TTC549 (cell line): ENCODE measurements around the gene NLGN1.

Experiments
- FAIRE-seq: peaks from 2 replicates; lab custom pipeline; 2012; peaks lifted over from hg19 to GRCh38; lab: Jason Lieb, UNC

The NLGN1 gene

DNA sequence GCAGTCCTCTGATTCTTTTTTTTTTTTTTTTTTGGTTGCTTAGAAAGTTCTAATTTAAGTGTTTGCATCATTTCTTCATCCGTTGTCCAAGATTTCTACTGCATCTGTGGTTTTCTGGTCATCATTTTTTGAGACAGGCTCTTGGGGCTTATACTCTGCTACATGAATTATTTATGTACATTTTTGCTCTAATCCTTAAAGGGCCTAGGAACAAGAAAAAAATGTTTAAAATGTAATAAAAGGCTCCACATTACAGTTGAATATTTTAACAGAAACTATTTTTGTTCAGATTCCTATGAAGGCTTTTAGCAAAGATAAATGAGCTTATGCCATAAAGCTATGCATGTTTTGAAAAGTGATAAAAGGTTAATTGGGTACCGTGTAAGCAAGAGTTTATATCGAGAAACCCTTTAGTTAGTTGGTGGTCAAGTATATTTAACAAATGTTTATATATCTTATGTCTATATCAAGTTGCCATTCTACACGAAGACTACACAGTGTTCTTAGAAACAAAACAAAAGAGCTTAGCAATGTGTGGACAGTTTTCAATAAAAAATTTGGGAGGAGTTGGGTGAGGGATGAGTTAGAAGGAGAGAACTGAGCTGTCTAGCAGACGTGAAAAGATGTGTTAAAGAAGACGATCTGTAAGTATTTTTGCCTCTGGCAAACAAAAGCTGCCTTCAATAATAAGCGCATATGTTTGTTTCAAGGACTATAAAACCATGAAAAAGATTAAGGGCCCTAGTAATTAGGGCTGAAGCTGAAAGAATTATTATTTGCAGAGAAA, 898.0 kb downstream of the NLGN1 start:
- no peak for FAIRE-seq

DNA sequence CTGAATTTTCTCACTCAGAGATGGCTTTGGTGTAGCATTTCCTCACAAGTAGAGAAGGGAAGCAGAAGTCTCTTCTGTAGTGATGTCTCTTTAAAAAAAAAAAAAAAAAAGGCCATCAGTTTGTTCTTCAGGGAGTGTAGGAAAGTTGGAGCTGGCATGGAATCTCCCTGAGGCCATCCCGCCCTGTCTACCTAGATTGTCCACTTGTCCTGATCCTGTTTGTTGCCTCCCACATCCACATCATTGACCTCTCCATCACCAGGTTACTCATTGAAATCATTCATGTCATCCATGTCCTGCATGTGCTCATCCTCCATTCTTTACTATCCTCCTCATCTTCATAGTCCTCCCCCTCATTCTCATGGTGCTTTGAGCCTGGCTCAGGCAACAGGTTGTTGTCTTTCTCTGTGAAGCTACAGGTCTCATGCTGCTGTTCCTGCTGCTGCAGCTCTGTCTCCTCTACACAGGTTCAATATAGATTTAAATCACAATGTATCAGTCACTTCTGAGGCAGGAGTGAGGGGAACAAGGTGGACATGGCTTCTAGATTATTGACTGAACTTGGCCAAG, 905.3 kb downstream of the NLGN1 start:
- FAIRE-seq, result no peak

DNA sequence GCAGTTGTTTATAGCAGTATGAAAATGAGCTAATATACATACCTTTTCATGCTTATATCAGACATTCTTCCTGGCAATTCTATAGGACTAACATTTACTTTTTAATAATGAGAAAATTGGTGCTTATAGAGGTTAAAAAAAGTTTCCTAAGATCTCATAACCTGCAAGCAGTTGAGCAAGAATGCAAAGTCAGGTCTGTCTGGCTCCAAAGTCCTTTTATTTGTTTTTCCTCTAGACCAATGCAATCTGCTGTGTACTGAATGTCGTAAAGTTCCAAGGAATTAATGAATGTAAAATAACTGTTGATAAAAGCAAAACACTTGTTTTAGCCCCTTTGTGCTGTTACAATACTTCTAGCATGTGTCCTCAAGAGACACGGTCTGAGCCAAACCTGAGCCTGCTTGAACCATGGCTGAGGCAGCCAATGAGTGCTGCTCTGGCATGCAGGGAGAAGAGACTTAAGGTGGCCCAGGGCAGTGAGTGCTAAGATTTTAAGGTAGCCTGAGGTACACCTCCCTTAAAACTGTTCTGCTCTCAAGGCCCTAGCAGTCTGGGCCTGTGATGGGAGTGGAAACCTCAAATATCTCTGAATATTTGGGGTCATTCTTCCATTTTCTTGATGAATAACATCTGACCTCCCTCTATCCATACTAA, 906.5 kb downstream of the NLGN1 start:
- no peak for FAIRE-seq

DNA sequence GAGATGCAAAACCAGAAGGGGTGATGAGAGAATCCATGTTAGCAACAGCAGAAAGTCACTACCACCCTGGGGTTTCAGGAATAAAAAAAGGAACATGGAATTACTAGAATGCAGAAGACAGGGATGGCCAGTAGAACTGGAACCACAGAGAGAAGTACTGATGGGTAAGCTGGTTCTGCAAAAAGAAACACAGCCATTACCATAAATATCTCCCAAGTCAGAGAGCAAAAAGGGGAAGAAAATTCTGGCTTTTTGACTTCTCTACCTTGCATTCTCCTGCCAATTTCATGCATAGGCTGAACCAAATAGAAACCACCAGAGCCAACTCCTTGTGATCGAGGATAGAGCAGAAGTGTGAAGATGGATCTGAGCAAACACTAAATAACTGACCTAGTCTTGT, 911.2 kb downstream of the NLGN1 start:
- FAIRE-seq, result no peak

DNA sequence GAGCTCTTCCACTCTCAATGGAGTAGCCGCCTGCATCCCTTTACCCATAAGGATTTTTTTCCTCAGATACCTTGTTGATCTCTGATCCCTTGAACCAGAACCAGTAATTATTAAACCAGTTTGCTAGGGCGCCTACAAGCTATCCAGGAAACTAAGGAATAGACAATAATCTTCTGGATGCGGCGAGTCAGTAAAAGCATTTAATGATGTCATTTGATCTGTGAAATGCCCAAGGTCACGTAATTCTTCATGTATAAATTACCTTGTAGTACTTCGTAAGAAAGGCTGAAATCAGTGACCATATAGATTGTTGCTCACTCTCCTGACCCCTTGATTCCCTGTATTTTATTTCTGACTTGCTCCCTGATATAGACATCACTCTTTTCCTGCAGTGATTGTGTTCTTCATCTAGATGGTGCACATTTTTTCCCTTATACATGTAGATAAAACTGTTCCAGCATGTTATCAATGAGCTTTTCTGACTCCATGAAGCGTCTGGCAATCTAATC, 913.0 kb downstream of the NLGN1 start:
- FAIRE-seq, result no peak

DNA sequence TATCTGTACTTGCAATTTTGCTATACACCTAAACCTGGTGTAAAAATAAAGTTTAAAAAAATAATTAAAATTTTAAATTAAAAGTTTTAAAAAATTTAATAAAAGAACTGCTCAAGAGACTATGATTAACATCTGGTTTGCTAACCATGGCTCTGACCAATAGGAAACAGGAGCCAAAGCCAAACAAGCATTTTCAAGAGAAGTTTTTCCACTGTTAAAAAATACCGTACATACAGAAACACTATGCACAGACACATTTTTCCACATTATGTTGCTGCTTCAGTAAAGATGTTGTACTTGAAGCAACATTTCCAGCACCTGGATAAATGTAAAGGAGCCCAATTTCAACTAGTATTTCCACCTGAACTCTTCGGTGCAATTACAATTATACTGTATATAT, 917.7 kb downstream of the NLGN1 start:
- no peak for FAIRE-seq

DNA sequence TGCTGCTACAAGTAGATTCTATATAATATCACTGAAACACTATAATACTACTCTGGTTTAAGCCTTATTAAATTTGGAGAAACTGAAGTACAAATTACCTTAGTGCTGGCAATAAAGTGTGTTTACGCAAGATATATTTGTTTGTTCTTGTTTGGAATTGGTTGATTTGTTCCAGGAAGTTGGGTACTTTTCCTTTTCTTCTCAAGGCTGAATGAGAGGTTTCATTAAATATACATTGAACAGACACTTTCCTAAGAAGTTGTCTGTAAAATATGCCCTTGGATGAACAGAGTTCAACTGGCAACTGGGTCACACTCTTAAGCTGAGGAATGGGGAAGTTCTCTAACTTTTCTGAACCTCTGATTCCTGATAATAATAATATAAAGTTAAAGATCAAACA, 919.5 kb downstream of the NLGN1 start:
- no peak for FAIRE-seq

DNA sequence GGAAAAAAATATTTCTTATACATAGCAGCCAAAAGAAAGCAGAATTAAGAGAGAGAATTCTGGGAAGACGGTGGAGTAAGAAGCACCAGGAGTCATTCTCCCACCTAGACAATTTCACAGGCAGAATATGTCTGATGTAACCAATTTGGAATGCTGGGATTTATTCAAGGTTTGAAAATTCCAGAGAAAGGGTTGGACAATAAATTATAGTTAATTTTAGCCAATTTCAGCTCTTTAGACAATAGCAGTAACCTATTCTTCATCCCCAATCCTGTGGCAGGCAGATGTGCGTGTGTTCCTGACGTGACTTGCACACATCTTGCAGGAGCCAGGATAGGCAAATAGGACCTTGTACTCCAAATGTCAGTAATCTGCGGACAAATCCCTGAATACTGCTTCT, 920.6 kb downstream of the NLGN1 start:
- no peak for FAIRE-seq

DNA sequence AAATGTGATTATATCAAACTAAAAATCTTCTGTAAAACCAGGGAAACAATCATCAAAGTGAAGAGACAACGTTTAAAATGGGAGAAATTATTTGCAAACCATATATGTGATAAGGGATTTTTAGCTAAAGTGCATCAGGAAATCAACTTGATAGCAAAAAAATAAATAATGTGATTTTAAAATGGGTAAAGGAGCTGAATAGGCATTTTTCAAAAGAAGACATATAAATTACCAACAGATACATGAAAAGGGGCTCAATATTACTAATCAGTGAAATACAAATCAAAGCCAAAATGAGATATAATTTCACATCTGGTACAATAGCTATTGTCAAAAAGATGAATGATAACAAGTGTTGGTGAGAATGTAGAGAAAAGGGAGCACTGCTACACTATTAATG, 924.0 kb downstream of the NLGN1 start:
- FAIRE-seq, result no peak

DNA sequence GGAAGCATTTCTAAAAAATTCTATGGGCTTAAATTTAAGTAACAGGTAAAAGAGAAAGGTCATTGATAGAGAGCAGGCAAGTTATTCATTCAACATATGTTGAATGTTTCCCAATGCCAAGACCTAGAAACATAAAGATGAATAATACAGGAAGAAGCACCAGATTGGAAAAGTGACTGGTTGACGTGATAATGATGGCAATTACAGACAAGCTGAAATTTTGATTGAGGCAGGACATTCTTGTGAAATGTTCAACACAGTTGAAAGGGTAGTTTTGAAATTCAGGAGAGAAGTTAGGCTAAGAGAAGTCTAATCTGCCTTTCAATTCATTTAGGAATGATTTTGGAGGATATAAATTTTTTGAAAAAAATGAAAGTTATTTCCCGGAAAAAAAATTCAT, 925.2 kb downstream of the NLGN1 start:
- FAIRE-seq, result no peak

DNA sequence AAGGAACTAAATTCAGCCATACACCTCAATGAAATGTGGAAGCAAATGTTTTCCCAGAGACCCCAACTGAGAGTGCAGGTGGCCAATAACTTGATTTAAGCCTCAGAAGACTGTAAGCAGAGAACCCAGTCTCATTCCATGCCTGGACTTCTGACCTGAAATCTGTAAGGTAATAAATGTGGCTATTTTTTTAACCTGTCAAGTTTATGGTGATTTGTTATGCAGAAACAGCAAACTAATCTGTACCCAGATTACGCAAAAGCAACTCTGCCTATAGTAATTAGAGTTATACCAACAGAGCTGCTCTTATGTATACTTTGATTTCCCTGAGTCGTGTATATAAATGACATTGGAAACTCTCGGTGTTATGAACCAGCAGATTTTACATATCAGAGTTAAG, 927.6 kb downstream of the NLGN1 start:
- no peak for FAIRE-seq

DNA sequence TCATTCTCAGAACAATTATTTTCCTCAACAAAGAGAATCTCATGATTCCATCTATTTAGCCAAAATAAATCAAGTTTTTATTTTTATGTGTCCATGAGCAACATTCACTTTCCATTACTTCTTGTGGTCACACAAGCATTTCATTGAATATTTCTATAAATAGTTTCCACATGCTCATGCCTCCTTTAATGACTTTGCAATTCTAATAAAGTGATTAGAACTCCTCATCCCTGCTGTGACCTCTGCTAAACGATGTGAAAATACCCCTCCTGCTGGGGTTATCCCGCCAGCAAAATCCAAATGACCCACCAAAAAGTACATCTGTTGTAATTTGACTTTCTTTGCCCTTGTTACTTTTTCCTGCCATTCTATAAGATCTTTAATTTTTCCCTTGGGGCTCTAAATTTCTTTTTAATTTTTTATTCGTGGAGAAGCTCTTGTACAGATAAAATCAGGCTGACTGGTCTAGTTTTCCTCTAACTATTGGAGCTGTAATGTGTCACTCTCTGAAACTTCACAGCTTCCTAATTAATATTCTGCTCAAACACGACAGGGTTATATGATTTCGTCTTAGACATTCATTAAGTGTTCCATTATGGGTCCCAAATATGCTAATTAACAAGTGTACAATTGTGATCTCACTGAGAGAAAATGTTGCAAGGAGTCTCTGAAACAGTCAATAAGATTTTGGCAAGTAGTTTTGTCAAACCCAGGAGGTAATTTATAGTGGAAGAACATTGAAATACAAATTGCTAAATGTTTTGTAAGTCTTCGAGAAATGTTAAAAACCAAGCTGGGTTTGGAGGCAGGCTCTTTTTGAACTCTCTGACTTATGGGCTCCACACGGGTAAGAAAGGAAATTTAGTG, 928.5 kb downstream of the NLGN1 start:
- FAIRE-seq, result no peak

DNA sequence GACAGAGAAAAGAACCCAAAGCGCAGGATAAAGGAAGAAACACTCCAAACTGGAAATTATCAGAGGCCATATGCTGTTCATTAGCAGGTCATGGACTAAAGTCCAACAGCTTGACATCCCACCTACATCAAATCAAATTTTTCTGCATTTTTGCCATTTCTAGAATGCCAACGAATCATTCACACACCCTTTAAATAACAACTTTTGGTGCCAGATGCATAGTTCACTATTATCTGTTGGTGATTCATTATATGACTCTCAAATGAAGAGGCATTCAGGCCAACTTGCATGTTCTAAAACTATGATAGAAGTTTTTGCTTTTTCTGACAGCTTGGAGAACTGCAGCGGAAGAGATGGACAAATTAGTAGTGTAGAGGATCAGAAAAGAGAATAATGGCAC, 931.8 kb downstream of the NLGN1 start:
- no peak for FAIRE-seq

DNA sequence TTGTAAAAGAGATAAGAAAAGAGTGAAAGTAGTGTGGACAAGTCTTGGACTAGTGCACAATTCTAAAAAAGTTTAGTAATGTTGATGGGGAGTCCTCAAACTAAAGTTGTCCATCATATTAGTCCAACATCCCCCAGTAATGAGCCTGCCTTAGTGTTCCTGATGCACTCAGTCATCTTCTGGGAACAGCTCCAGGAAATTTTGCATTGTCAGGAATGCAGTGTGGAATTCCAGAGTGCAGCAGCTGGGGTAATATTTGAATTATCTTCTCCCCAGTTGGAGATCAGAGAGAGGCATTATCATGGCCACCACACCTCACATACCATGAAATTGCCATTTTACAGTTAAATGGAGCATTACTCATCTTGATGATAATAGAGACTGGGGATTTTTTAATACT, 932.8 kb downstream of the NLGN1 start:
- no peak for FAIRE-seq

DNA sequence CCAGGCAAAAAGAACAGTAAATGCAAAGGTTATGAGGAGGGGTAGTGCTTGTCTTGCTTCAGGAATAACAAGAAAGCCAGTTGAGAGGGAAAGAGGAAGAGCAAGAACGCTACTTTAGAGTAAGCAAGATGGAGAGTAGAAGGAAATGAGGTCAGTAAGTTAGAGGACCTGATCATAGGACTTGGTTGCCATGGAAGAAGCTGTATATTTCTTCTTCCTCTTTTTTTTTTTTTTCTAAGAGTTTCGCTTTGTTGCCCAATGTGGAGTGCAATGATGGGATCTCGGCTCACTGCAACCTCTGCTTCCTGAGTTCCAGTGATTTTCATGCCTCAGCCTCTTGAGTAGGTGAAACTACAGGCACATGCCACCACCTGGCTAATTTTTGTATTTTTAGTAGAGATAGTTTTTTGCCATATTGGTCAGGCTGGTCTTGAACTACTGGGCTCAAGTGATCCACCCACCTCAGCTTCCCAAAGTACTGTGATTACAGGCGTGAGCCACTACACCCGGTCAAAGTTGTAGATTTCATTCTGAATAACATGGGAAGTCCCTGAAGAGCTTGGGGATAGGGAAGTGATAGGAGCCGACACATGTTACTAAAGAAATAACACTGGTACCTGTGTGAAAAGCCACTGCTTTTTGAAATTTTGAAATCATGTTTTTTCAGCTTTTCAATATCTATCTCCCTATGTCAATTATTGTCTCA, 933.7 kb downstream of the NLGN1 start:
- no peak for FAIRE-seq

DNA sequence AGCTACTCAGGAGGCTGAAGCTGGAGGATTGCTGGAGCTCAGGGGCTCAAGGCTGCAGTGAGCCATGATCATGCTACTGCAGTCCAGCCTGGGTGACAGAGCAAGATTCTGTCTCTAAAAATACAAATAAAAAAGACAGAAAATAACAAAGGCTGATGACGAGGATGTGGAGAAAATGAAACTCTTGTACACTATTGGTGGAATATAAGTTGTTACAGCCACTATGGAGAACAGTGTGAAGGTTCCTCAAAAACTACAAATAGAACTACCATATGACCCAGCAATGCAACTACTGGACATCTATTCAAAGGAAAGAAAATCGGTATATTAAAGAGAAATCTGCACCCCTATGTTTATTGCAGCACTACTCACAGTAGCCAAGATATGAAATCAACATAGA, 934.8 kb downstream of the NLGN1 start:
- FAIRE-seq, result no peak

DNA sequence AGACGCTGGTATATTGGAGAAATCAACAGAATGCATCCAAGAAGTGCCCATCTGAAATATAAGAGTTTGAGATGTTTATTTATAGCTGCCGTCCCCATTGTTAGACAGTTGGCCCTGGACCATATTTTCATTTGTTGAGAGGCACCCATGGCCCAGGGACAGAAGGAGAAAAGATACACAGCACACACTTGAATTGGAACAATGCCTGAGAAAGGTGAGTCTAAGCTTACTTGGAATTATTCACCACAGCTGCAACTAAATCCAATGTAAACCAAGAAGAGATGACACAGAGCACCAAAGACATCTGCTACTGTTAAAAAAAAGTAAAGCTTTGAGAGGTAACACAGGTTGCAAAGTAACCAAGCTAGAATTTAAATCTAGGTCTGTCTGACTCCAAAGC, 936.1 kb downstream of the NLGN1 start:
- no peak for FAIRE-seq

DNA sequence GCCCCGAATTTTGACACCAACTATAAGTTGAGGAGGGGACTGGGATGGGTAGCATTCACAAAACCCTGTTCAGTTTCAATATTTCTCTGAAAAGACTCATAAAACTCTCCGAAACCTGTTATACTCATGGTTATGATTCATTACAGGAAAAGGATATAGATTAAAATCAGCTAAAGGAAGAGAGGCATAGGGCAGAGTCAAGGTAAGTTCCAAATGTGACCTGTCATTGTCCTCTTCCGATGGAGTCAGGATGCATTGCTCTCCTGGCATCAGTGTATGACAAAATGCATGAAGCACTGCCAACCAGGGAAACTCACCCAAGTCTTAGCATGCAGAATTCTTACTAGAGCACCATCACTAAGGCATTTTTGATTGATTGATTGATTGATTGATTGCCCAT, 936.6 kb downstream of the NLGN1 start:
- FAIRE-seq, result no peak

DNA sequence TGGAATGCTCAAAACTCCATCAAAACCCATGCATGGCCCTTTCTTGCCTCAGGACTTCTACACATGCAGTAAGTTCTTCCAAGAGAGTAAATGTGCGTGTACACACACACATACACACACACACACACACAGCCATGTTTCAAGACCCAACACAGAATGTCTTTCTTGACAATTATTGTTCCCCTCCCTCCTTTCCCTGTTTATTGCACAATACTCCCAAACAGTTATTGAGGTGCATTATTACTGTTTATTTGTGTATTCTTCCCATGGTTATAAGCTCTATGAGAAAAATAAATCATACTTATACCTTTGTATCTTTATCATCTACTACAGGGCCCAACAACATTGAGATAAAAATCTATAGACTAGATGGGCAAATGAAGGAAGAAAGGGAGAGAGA, 937.8 kb downstream of the NLGN1 start:
- FAIRE-seq, result no peak

DNA sequence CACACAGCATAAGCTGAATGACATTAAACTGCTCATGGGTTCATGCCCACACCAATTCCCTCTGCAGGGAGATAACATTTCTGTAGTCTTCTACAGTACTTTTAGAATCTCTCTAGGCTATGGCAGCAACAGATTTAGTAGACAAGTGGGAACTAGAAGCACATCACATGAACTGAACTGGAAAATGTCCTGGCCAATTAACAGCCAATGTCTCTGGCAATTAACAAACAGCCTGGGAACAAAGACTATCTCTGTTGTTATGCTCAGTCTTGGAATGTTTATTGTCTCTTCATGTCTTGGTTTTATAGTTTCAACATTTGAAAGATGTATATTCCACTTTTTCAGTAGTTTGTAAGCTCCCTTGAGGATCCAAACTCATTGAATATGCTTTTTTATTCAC, 938.4 kb downstream of the NLGN1 start:
- no peak for FAIRE-seq
